GM18868 (cell line): ENCODE data around the gene RGPD3.
"Not testable (repeated sequence)": the region's sequence is repeated elsewhere in the genome, so short reads cannot be mapped to it uniquely, and the experiment has no call there.

ENCODE experiments used
- ATAC-seq: cut with Tn5 transposase; IDR thresholded peaks from one replicate; pipeline ENCODE4 v1.9.1; 2021; ENCODE audit warnings: mild to moderate bottlenecking, moderate library complexity; ENCODE audit not compliant: unreplicated experiment

RGPD3 gene

DNA sequence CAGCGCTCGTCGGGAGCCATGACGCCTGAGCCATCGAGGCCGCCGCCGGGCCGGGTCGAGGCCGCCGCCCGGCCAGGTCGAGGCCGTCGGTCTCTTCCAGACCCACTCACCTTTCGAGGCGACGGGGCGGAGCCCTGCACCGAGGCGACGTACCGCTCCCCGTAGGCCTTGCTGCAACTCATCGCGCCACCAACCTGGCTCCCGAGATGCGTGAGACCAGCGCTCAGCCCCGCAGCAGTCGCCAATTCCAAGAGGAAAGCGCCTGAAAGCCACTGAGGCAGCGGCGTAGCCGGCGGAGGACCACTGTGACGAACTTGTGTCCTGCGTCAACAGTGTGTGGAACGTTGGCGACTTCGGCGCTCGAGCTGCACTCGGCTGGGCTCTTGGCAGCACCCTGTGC lies at the start of gene RGPD3:
Gene RGPD3 (minus strand): TSS at position 307 of the 400 bp plus-strand sequence. CDS start 125 bp downstream, at position 182.
- not testable (repeated sequence) for ATAC-seq

DNA sequence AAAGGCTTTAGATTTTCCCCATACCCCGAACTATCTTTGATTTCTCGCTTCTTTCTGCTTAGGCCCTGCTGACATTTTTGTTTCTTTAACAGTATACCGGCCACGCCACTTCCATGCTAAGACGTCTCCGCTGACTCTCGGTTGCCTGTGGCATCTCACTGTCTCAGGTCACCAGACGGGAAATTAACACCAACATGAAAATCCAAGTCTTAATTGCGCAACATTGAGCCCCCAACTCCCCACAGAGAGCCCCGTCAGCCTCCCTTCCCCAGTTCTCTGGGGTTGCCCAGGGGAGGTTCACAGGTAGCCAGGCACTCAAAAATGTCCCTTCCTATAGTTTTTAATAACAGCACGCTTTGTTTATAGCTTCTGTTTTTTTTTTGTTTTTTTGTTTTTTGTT lies 49.1 kb upstream of the RGPD3 start:
- no peak for ATAC-seq

DNA sequence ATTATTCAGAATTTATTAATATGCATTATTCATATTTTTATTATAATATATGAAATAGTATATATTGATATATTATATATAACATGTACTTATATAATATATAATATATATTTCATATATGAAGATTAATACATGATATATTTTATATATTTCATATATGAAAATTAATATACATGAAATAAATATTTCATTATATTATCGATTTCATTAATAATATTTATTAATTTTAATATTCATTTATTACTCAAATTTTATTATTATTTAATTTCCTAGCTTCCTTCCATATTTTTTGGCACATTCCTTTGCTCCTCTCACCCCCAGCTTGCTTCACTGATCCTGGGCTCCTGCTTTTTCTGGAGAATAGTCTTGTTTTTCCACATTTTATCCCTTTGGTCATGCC lies 48.7 kb upstream of the RGPD3 start:
- ATAC-seq: no peak

DNA sequence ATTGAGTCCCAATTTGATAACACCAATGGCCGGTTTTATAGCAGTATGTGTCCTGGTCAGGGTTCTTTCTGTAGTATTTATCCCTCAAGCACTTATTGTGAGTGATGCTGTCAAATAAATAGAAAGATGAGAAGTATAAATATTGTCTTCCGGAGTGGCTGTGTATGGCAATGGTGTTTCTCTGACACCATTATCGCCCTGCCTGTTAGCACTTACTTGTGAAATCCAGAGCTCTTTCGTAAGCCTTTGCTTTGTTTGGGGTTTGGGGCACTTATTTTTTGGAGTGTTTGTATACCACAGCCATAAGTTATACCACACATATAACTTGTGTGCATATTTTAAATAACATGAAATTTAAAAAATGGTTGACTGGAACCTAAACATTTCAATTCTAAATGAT lies 48.2 kb upstream of the RGPD3 start:
- no peak for ATAC-seq

DNA sequence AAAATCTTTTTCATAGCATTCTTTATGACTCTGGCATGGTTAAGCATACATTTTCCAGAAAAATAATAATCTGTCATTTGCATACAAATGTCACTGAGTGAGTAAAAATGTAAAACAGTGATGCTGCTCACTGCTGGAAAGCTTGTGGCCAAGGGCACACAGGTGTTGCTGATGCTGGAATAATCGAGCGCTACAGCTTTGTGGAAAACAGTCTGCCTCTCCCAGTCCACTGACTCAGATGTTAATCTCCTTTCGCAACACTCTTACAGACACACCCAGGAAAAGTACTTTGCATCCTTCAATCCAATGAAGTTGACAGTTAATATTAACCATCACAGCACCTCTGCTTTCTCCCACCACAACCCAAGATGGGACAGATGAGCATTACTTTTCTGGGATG lies 46.6 kb upstream of the RGPD3 start:
- ATAC-seq: not testable (repeated sequence)

DNA sequence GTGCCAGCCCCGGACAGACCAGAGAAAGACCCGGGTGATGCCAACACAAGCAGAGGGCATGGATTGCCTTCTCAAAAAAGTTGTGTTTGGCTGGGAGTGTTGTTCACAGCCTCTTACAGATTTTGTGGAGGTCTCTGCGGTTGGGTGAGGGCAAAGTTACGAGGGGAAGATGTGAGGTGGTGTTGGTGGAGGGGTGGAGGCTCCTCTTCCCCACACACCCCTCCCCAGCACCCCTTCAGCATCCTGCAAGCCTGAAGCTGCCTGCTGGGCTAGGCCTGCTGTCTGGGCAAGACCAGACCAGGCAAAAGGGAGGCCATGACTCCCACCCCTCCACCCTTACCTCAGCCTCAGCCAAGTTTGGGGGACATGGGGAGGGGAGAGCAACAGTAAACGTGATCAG lies 45.2 kb upstream of the RGPD3 start:
- ATAC-seq: not testable (repeated sequence)

DNA sequence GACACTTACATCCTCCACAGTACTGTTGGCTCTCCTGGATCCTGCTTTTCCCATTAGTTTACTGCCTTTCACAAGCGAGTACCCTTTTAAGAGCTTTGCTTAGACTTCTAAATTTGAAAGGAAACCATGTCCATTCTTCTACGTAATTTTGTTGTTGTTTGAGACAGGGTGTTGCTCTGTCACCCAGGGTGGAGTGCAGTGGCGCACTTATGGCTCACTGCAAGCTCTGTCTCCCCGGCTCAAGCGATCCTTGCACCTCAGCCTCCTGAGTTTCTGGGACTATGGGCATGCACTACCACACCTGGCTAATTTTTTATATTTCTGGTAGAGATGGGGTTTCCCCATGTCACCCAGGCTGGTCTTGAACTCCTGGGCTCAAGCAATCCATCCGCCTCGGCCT lies 43.7 kb upstream of the RGPD3 start:
- ATAC-seq: not testable (repeated sequence)

DNA sequence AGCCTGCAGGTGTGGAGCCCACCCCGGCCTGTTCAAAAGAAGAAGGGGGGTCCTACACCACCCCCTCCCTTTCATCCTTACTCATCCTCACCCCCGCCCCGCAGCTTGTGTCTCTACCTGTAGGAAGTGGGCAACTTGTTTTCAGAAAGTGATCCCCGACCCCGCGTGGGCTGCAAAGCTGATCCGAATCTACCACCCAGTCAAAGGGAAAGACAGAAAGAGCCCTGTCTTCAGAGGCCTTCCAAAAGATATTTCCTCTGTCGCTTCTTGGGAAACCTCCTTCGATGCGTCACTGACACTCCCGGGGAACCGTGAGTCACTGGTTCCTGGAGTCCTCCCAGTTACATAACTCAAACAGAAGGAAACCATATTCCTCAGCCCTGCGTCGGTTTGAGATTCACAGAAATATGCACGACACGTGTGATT lies 43.3 kb upstream of the RGPD3 start:
- not testable (repeated sequence) for ATAC-seq

DNA sequence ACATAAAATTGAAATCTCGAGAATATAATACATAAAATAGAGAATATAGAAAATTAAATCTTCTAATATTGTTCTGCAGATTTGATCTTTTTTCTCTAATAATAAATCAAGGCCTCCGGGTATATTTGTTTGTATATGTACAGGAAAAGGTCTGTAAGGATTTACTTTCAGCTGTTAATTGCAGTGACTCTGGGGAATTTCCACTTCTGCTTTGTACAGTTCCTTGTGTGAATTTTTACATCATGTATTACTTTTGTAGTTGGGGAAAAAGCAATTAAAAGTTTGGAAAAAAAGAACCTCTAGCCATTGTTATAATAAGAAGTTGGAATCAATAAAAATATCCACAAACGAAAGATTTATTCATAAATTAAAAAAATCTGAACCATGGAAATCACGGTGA lies 42.6 kb upstream of the RGPD3 start:
- not testable (repeated sequence) for ATAC-seq

DNA sequence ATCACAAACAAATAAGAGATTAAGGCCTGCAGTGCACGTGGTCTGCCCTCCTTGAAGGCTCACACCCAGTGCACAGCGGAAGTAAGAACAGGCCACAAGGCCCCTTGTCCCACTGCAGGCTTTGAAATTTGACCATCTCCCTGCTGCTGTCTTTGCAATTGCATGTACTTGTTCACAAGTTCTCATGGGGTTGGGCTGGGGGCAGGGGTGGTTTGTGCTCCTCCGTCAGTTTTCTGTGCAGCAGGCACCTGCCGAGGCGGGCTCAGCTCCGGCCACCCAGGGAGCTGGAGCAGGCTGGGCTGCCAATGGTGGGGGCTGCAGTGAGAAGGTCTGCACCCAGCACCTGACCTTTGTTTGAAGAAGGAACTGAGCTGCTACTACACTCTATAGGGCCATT lies 41.2 kb upstream of the RGPD3 start:
- not testable (repeated sequence) for ATAC-seq

DNA sequence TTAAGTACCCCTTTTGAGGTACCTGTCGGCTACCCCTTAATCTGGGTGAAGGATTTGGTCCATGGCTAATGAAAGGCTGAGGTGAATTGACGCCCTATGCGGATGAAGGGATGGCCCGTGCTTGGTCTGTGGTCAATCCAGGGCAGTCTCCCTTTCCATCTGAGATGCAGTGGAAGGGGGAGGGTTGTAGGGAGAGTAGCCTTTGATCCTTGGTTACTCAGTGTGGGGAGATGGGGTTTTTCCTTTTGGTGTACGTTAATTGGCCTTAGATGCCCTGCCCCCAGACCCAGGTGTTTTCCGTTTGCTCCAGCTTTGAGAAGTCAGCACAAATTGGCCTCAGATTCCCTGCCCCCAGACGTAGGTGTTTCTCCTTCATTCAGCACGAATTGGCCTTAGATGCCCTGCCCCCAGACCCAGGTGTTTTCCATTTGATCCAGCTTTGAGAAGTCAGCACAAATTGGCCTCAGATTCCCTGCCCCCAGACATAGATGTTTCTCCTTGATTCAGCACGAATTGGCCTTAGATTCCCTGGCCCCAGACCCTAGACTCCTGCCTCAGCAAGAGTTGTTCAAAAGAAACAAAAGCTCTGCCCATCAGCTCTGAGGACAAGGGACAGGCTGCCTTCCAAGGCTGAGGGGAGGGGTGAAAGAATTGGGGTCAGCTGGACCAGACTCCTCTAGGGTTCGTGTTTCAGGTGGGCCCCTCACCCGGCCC lies 40.6 kb upstream of the RGPD3 start:
- not testable (repeated sequence) for ATAC-seq

DNA sequence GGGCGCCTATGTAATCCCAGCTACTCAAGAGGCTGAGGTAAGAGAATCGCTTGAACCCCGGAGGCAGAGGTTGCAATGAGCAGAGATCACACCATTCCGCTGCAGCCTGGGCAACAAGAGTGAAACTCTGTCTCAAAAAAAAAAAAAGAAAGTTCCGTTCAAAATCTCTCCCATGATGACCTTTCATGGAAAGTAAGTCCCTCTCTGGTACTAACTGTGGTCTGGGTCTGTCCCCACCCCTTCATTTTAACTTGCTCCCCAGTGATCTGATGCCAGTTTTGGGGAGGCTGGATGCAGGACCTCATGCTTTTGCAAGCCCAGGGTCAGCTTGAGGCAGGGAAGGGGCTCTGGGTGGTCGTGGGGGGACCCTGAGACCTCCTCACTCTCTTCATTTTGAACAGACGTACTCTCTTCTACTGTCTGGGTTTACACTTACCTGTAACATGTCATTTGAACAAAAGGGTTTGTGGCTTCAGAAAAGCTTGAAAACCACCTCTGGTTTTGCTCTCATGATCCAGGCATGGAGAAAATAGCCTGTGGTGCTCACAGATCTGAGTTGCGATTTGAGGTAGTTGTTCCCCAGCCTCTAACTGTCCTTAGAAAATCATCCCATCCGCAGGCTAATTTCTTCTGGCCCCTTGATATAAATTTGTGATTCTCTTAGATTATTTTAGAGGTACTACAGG lies 37.9 kb upstream of the RGPD3 start:
- not testable (repeated sequence) for ATAC-seq

DNA sequence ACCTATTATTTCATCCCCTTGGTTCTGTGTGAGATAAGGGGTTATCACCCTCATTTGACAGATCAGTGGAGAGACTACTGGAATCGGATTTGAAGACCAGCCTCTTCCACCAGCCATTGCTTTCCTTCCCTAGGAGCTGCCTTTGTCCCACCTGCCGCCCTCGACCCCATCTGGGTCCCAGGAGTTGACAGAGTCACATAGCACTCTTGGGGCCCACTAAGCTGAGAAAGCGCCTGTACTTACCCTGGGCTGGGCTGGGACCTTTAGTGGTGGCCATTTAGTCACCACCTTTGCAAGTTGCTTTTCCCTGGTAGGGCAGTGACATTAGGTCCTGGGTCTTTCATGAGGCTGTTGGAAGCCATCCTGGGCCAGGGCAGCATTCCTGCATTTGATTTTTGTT lies 36.6 kb upstream of the RGPD3 start:
- not testable (repeated sequence) for ATAC-seq

DNA sequence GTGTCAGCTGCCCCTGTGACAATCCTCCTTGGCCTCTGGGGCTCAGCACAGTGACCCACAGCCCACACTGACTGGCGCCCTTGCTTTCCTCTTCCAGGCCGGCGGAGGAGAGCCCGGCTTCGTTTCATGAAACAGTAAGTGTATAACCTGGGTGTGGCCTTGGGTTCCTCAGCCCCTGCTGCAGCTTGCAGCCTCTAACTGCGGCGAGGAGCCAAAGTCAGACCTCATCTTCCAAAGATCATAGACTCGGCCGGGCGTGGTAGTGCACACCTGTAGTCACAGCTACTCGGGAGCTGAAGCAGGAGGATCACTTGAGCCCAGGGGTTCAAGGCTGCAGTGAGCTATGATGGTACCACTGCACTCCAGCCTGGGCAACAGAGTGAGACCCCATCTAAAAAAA lies 36.0 kb upstream of the RGPD3 start:
- ATAC-seq: not testable (repeated sequence)

DNA sequence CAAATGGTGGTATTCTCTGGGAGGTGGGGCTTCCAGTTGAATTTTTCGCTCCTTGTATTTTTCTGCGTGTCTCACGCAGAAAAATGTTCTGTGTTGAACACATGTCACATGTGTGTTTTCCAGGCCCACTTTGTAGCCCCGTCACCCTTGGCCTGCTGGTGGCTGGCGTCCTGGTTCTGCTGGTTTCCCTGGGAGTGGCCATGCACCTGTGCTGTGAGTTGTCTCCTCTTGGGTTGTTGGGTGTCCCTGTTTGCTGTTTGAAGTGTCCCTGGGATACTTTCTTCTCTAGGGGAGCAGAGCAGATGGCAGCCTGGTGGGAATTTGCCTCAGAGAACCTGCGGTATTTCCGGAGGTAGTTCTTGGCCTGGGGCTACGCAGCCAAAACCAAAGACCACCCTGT lies 34.1 kb upstream of the RGPD3 start:
- not testable (repeated sequence) for ATAC-seq

DNA sequence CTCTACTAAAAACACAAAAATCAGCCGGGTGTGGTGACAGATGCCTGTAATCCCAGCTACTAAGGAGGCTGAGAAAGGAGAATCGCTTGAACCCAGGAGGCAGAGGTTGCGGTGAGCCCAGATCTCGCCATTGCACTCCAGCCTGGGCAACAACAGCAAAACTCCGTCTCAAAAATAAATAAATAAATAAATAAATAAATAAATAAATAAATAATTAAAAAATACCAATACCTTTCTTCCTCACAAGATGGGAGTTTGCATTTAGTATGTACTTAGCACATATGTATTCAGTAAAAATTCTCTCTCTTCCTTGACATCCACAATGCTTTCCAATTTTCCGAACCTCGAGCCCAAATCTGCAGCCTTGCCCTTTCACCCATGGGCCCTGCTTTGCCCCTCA lies 32.1 kb upstream of the RGPD3 start:
- ATAC-seq: not testable (repeated sequence)

DNA sequence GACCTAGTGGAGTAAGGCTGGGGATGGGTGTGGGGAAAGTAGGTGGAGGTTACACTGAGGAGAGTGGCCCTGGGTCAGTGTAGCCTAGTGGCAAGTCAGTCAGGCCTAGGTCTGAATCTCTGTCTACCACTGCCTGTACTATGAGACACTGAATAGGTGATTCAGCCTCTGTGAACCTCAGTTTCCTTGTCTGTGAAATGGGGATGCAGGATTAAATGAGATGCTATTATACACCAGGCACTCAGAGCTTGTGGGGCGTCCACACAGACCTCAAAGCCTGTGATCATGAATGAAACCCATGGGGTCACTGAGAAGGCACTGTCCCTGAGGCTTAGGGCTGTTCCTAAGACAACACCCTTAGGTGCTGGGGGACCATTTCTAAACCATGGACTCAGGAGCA lies 30.3 kb upstream of the RGPD3 start:
- not testable (repeated sequence) for ATAC-seq

DNA sequence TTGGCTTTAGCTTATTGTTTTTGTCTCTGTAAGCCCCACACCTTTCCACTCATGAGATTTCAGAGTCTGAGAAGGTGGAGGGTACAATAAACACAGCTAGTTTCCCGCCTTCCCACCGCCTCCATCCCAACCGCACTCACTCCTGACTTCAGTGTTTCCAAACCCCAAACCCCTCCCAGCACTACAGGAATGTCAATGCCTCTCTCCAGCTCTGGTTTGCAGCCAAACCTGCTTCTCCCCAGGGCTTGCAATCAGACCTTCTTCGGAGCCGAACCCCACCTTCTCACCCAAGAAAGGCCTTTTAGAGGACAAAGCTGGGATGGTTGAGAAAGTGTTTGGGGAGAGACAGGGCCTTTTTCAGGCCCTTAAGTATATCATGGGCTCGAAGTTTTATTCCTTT lies 24.7 kb upstream of the RGPD3 start:
- not testable (repeated sequence) for ATAC-seq

DNA sequence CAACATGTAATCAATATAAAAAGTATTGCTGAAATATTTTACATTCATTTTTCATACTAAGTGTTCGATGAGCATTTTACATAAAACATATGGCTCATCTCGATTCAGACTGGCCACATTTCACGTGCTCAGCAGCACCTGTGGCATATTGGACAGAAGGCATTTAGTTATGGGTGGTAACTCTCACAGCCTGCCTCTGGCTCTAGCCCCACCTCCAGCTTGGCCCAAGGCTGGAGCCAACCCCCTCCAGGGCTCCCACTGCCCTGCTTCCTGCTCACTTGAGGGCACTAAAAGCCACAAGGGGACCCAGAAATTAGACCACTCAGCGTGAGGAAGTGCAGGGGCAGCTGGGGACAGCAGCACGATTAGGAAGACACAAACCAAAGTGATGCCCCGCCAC lies 24.2 kb upstream of the RGPD3 start:
- not testable (repeated sequence) for ATAC-seq

DNA sequence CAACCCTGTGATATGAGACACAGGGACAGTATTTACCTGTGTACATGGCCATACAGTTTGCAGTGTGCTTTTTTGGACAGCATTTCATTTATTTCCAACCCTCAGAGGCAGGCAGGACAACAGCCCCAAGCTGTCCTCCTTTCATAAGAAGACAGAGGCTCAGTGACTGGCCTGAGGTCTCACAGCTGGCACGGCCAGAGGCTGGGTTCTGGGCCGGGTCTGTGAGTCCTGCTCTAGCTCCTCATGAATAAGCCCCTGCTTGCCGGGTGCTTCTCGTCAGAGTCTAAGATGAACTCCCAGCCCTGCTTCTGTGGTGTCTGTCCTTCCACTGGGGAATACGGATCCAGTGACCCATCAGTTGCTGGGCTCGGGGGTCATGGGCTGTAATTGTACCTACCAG lies 21.5 kb upstream of the RGPD3 start:
- not testable (repeated sequence) for ATAC-seq

DNA sequence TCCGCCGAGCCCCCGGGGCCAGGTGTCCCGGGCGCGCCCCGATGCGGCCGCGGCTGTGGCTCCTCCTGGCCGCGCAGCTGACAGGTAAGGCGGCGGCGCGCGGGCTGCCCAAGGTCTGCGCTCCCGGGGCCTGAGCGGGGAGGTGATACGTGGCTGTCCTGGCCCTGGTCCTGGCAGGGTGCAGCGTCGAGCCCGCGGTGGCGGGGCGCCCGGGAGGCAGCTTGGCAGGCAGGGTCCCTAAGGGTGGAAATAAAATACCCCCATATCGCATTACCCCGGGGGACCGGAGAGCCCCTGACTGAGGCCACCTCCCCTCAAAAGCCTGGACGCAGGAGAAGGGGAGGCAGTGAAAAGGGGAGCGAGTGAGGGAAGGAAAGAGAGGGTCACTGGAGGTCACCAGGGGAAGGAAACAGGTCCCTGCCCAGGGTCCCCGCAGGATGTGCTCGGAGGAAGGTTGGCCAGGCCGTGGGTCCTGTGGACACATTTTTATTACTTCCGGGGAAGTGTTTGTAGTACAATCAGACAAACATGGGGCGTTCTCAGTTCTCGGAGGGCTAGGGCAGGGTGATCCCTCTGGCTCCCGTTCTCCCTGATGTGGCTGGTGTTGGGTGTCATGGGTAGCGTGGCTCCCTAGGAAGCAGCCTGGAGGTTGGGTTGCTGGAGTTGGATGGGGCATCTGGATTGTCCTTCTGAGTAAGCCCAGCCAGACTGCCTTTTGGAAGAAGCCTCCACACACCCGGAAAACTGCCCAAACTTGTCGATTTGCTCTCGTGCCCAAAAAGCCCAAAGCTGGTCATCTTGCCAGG lies 19.4 kb upstream of the RGPD3 start:
- ATAC-seq: not testable (repeated sequence)
